HG03432 (cell line): ENCODE data around the gene CCDC33.
"Not testable (repeated sequence)": the region's sequence is repeated elsewhere in the genome, so short reads cannot be mapped to it uniquely, and the experiment has no call there.

Experiments used
- ATAC-seq: cut with Tn5 transposase; IDR thresholded peaks from one replicate; pipeline ENCODE4 v1.9.1; 2021; ENCODE audit warnings: mild to moderate bottlenecking, moderate library complexity; ENCODE audit not compliant: unreplicated experiment

Gene CCDC33

DNA sequence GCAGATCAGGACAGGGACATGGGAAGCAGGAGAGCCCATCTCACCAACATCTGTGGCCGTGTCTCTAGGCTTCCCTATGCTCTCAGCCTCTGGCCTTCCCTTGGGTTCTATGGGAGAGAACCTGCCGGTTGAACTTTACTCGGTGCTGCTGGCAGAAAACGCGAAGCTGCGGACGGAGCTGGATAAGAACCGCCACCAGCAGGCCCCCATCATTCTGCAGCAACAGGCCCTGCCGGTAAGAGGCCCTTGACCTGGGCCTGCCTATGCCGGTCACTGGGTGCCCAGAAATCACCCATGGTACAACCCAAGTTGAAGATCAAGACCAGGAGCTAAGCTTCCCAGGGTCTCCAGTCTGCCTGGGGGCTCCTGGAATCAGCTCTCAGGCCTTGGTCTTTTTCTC, 96.5 kb downstream of the CCDC33 start:
- ATAC-seq: no peak

- no peak for ATAC-seq
Measured at GRCh38 chr15:74333093-74333492, 97.0 kb downstream of the CCDC33 start.

- no peak for ATAC-seq
Measured at GRCh38 chr15:74333662-74334061, 97.5 kb downstream of the CCDC33 start.

DNA sequence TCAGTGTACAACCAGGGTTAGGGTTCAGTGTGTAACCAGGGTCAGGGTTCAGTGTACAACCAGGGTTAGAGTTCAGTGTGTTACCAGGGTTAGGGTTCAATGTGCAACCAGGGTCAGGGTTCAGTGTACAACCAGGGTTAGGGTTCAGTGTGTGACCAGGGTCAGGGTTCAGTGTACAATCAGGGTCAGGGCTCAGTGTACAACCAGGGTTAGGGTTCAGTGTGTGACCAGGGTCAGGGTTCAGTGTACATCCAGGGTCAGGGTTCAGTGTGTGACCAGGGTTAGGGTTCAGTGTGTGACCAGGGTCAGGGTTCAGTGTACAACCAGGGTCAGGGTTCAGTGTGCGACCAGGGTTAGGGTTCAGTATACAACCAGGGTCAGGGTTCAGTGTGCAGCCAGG, 98.0 kb downstream of the CCDC33 start:
- no peak for ATAC-seq

GRCh38 chr15:74335396-74335795, 99.3 kb downstream of the CCDC33 start:
- ATAC-seq: no peak

GRCh38 chr15:74336061-74337005, 100.2 kb downstream of the CCDC33 start:
- no peak for ATAC-seq

DNA sequence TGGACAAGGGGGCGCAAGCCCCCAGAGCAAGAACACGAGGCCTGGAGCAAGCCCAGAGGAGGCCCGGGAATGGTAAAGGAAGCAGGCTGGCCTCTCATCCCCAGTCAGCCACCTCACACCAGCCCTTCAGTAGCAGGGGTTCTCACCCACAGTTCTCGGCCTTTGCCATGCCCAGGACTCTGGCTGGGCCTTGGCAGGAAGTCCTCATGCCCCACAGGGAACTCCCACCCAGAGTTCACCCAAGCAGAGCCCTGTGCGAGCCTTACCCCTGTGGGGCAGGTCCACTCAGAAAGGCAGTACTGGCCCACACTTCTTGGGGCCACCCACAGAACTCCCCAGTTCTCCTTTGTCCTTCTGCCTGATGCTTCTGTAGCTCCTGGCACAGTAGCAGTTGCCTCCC, 101.0 kb downstream of the CCDC33 start:
- no peak for ATAC-seq

- ATAC-seq: no peak
Measured at GRCh38 chr15:74337607-74338211, 101.6 kb downstream of the CCDC33 start.

DNA sequence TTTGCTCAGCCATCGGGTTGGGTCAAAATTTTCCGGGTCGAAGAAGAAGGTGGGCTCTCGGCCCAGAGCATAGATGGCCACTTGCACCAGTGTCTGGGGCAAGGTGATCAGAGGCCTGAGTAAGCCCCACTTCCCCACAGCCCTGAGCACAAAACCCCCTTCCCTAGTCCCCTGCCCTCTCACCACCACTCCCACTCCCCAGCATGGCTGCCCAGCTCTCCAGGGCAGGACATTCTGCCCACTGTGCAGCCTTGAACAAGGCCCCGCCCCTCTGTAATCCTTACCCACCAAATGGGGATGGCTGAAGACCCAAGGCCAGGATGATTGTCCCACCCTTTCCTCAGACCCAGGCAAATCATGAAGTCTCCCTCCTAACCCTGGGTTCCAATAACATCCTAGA, 102.5 kb downstream of the CCDC33 start:
- no peak for ATAC-seq

DNA sequence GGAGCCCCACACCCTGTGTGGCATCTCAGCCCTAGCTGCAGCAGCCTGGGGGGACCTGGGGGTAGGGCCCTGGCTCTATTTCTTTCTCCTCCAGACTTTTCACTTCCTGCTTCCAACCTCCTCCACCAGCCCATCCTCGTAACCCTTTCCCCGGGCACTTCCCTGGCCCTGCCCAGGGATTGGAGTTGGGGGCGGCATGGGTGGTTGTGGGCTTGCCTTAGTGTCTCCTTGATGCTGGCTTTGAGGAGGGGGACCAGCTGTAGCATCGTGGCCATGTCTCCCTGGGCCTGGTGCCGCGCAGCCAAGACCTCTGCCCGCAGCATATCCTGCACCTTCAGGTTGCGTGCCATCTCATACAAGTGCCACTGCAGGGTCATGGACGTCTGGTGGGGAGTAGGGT, 103.2 kb downstream of the CCDC33 start:
- no peak for ATAC-seq

GRCh38 chr15:74340150-74340549, 104.0 kb downstream of the CCDC33 start:
- ATAC-seq: no peak

GRCh38 chr15:74343127-74343796, 107.1 kb downstream of the CCDC33 start:
- no peak for ATAC-seq

GRCh38 chr15:74343797-74344127, 107.6 kb downstream of the CCDC33 start:
- ATAC-seq: no peak

GRCh38 chr15:74345051-74345450, 108.9 kb downstream of the CCDC33 start:
- ATAC-seq: no peak

- ATAC-seq: no peak
Measured at GRCh38 chr15:74347757-74348250, 111.7 kb downstream of the CCDC33 start.

- no peak for ATAC-seq
Measured at GRCh38 chr15:74349241-74349778, 113.2 kb downstream of the CCDC33 start.

GRCh38 chr15:74350295-74351275, 114.5 kb downstream of the CCDC33 start:
- ATAC-seq: no peak

GRCh38 chr15:74351670-74352069, 115.5 kb downstream of the CCDC33 start:
- ATAC-seq: no peak

DNA sequence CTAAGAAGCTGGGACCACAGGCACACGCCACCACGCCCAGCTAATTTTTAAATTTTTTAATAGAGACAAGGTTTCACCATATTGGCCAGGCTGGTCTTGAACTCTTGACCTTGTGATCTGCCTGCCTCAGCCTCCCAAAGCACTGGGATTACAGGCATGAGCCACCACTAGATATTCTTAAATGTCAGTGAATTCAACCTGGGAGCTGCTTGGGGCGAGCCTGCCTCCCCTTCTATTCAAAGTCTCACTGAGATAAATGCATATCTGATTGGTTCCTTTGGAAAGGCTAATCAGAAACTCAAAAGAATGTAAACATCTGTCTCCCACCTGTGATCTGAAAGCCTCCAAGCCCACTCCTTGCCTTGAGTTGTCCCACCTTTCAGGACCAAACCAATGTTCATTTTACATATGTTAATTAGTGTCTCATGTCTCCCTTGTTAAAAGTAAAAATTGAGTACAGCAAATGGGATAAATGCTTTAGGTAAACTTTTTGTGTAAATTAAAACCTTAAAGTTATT, 116.3 kb downstream of the CCDC33 start:
- no peak for ATAC-seq

DNA sequence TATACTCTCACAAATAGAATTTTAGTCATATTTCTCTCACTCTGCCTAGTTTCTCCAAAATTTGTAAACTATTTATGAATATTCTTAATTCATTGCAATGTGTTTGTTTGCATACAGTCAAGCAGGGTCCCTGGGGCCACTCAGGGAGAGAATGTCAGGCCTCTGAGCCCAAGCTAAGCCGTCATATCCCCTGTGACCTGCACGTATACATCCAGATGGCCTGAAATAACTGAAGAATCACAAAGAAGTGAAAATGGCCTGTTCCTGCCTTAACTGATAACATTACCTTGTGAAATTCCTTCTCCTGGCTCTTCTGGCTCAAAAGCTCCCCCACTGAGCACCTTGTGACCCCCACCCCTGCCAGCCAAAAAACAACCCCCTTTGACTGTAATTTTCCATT, 117.9 kb downstream of the CCDC33 start:
- not testable (repeated sequence) for ATAC-seq
